Neural progenitor cell (in vitro differentiated cells): Measurements from ENCODE around the gene SASH3.

Experiments used
- EZH2 ChIP-seq: fragments of 200-600 bp; sonication (generic); IDR thresholded peaks from 2 replicates; pipeline ENCODE4 v1.6.1; 2017; ENCODE audit warnings: antibody characterized with exemption, mild to moderate bottlenecking, moderate library complexity
- TF ChIP-seq, protein P1 (sequence below): fragments of 200-600 bp; sonication (generic); IDR thresholded peaks from 2 replicates; pipeline ENCODE4 v1.5.1; 2017; ENCODE audit warnings: antibody characterized with exemption, mild to moderate bottlenecking

- TF ChIP-seq, protein P1, sequence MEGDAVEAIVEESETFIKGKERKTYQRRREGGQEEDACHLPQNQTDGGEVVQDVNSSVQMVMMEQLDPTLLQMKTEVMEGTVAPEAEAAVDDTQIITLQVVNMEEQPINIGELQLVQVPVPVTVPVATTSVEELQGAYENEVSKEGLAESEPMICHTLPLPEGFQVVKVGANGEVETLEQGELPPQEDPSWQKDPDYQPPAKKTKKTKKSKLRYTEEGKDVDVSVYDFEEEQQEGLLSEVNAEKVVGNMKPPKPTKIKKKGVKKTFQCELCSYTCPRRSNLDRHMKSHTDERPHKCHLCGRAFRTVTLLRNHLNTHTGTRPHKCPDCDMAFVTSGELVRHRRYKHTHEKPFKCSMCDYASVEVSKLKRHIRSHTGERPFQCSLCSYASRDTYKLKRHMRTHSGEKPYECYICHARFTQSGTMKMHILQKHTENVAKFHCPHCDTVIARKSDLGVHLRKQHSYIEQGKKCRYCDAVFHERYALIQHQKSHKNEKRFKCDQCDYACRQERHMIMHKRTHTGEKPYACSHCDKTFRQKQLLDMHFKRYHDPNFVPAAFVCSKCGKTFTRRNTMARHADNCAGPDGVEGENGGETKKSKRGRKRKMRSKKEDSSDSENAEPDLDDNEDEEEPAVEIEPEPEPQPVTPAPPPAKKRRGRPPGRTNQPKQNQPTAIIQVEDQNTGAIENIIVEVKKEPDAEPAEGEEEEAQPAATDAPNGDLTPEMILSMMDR = no peak
- no peak for TF ChIP-seq EZH2
These were observed 41.8 kb upstream of the SASH3 start for GRCh38 chrX:129737916-129738315.
